22Rv1 (cell line): Measurements from ENCODE around the gene ALX4.

Experiments
- CTCF ChIP-seq: fragments of 450-650 bp; IDR thresholded peaks from 2 replicates; pipeline ENCODE4 v1.5.1; 2017; ENCODE audit warnings: mild to moderate bottlenecking
- ZFX ChIP-seq: fragments of 450-650 bp; IDR thresholded peaks from 2 replicates; pipeline ENCODE4 v1.6.1; 2017; ENCODE audit warnings: antibody characterized with exemption, borderline replicate concordance

GRCh38 chr11:44260081-44260480, 49.9 kb downstream of the ALX4 start:
- TF ChIP-seq CTCF: no peak
- no peak for TF ChIP-seq ZFX
